NCI-H1930 (cell line): Measurements from ENCODE around the gene SH3PXD2B.
"Not testable (repeated sequence)": the region's sequence is repeated elsewhere in the genome, so short reads cannot be mapped to it uniquely, and the experiment has no call there.

Experiments
- DNase-seq, 2 experiments: peaks; one replicate each; lab custom pipeline; 2025; lab: John Stamatoyannopoulos, UW

The SH3PXD2B gene

GRCh38 chr5:172294831-172295230, 159.5 kb downstream of the SH3PXD2B start:
- DNase-seq, result no peak

GRCh38 chr5:172293745-172294342, 160.5 kb downstream of the SH3PXD2B start:
- no peak for DNase-seq

GRCh38 chr5:172293054-172293744, 161.1 kb downstream of the SH3PXD2B start:
- DNase-seq, result peak; percentile 38 to 45

GRCh38 chr5:172291837-172292236, 162.5 kb downstream of the SH3PXD2B start:
- DNase-seq, result not testable (repeated sequence)

GRCh38 chr5:172288465-172288864, 165.9 kb downstream of the SH3PXD2B start:
- DNase-seq, result no peak

- DNase-seq, result not testable (repeated sequence)
These were observed 167.2 kb downstream of the SH3PXD2B start for GRCh38 chr5:172287140-172287539.

GRCh38 chr5:172285226-172286143, 168.8 kb downstream of the SH3PXD2B start:
- DNase-seq, result no peak

- DNase-seq, result no peak
These were observed 169.7 kb downstream of the SH3PXD2B start for GRCh38 chr5:172284611-172284980.

GRCh38 chr5:172283862-172284610, 170.3 kb downstream of the SH3PXD2B start:
- DNase-seq, result peak; percentile 43 to 78

GRCh38 chr5:172283020-172283861, 171.1 kb downstream of the SH3PXD2B start, which contains the start of gene UBTD2:
UBTD2 (minus strand) TSS chr5:172283764; CDS start chr5:172283665, 99 bp downstream.
- DNase-seq, result peak in 1 of 2 experiments; percentile 41

- DNase-seq, result no peak
These were observed 171.9 kb downstream of the SH3PXD2B start for GRCh38 chr5:172282272-172283019.

- no peak for DNase-seq
These were observed 173.0 kb downstream of the SH3PXD2B start for GRCh38 chr5:172281346-172281745.

- DNase-seq, result no peak
These were observed 173.4 kb downstream of the SH3PXD2B start for GRCh38 chr5:172280929-172281328.

- DNase-seq, result no peak
These were observed 174.0 kb downstream of the SH3PXD2B start for GRCh38 chr5:172280317-172280716.

- DNase-seq, result no peak
These were observed 176.0 kb downstream of the SH3PXD2B start for GRCh38 chr5:172278356-172278755.

GRCh38 chr5:172276214-172276613, 178.1 kb downstream of the SH3PXD2B start:
- DNase-seq, result no peak
